K562 (cell line): ENCODE results near the gene EXOSC9.

Experiments
- CBX2 ChIP-seq: fragments of 200-600 bp; sonication (generic); IDR thresholded peaks from one replicate; pipeline ENCODE4 v1.6.1; 2012; ENCODE audit warnings: mild to moderate bottlenecking, low read length, inconsistent platforms; ENCODE audit not compliant: insufficient read depth, poor library complexity, severe bottlenecking
- CBX3 ChIP-seq, 2 experiments: IDR thresholded peaks; 1 replicate in 1 of 2; 2 replicates in 1 of 2; pipeline ENCODE4 v1.6.1; 2012; ENCODE audit warnings: inconsistent platforms in 2 of 2, low read length in 2 of 2, borderline replicate concordance in 1 of 2, control low read depth in 1 of 2
- DNMT1 ChIP-seq: fragments of 450-650 bp; IDR thresholded peaks from 2 replicates; pipeline ENCODE4 v1.6.1; 2016; ENCODE audit warnings: antibody characterized with exemption, mild to moderate bottlenecking
- FOXA3 ChIP-seq, 2 experiments: fragments of 450-650 bp in 1 of 2; sonication (generic) in 1 of 2; formaldehyde crosslinking; IDR thresholded peaks in 1 of 2; conservative IDR thresholded peaks in 1 of 2; 2 replicates each; pipeline versions ENCODE4 v1.4.0 to v1.8.0; 2020 to 2022; ENCODE audit warnings: mild to moderate bottlenecking in 2 of 2, missing genetic modification reagents in 1 of 2
- KDM1A ChIP-seq, 2 experiments: fragments of 450-650 bp; IDR thresholded peaks; 2 replicates each; pipeline ENCODE4 v1.6.1; 2016; ENCODE audit warnings: mild to moderate bottlenecking in 2 of 2
- POLR2A ChIP-seq: fragments of 450-650 bp; conservative IDR thresholded peaks from 2 replicates; pipeline ENCODE4 v1.6.1; 2016
- ZNF143 ChIP-seq: sonication (generic); formaldehyde crosslinking; IDR thresholded peaks from 2 replicates; pipeline ENCODE4 v1.9.0; 2022; ENCODE audit warnings: mild to moderate bottlenecking, missing genetic modification reagents
- ZNF77 ChIP-seq: fragments of 250-450 bp; sonication (Bioruptor Pico); IDR thresholded peaks from 2 replicates; pipeline ENCODE4 v1.5.0; 2020
- TF ChIP-seq, protein P1 (sequence below): fragments of 450-650 bp; formaldehyde crosslinking; IDR thresholded peaks from 2 replicates; pipeline ENCODE4 v1.4.0; 2020; ENCODE audit warnings: mild to moderate bottlenecking, mixed read lengths
- TF ChIP-seq, protein P2 (sequence below), 3 experiments: IDR thresholded peaks in 2 of 3; conservative IDR thresholded peaks in 1 of 3; 2 replicates each; pipeline ENCODE4 v1.5.1; 2011 to 2012; ENCODE audit warnings: low read length in 3 of 3, mild to moderate bottlenecking in 3 of 3, control low read depth in 2 of 3, improper control_type of control experiment in 1 of 3, inconsistent platforms in 1 of 3, low read depth in 1 of 3, mixed read lengths in 1 of 3, moderate library complexity in 1 of 3; ENCODE audit not compliant: insufficient read depth in 2 of 3
- TF ChIP-seq, protein P3 (sequence below): sonication (generic); formaldehyde crosslinking; IDR thresholded peaks from 2 replicates; pipeline ENCODE4 v1.5.0; 2020; ENCODE audit warnings: missing genetic modification reagents
- TF ChIP-seq, protein P4 (sequence below): sonication (generic); formaldehyde crosslinking; IDR thresholded peaks from 2 replicates; pipeline ENCODE4 v1.8.1; 2022; ENCODE audit warnings: missing genetic modification reagents
- TF ChIP-seq, protein P5 (sequence below): IDR thresholded peaks from 2 replicates; pipeline ENCODE4 v1.6.1; 2011; ENCODE audit warnings: borderline replicate concordance, low read depth, mild to moderate bottlenecking, moderate library complexity, low read length; ENCODE audit not compliant: insufficient read depth, poor library complexity, severe bottlenecking

DNA sequence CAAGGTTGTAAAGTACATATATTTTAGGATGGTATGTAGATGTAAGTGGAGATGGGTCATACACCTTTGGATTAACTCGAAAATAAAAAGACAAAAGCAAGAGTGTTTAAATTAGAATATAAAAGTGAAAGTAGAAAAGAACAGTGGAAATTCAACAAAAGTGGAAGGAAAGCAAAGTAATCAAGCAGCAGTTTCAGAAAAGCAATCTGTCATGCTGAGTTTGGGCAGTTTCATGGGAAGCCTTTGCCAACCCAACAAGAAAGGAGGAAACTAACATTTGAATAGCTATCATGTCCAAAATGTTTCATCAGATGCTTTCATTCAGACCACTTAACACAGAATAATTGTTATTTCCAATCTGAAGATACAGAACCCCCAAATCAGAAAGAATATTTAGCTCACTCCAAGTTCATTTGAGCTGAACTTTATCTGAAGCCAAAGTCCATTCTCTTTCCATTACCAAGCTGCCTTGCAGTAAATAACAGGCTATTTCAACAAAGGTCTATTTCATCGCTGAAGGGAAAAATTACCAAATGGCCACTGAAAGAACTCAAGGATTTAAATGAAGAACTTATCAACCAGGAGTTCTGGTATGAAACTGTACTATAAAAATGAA, 1.8 kb upstream of the EXOSC9 start:
- TF ChIP-seq ZNF143 (CRISPR knock-in tag) (no peak), POLR2A (no peak), CBX2 (no peak), KDM1A (IDR thresholded peaks at IDR 0.05) (no peak), ZNF77 (CRISPR knock-in tag) (no peak), FOXA3 (CRISPR knock-in tag; conservative IDR thresholded peaks at IDR 0.05 in 1 of 2, IDR thresholded peaks at IDR 0.05 in 1 of 2) (no peak), CBX3 (IDR thresholded peaks at IDR 0.05; ENCODE audit: borderline replicate concordance in 1 of 2, low read length in 2 of 2) (no peak), DNMT1 (no peak)
- TF ChIP-seq, protein P1, sequence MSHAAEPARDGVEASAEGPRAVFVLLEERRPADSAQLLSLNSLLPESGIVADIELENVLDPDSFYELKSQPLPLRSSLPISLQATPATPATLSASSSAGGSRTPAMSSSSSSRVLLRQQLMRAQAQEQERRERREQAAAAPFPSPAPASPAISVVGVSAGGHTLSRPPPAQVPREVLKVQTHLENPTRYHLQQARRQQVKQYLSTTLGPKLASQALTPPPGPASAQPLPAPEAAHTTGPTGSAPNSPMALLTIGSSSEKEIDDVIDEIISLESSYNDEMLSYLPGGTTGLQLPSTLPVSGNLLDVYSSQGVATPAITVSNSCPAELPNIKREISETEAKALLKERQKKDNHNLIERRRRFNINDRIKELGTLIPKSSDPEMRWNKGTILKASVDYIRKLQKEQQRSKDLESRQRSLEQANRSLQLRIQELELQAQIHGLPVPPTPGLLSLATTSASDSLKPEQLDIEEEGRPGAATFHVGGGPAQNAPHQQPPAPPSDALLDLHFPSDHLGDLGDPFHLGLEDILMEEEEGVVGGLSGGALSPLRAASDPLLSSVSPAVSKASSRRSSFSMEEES: no peak
- TF ChIP-seq, protein P2, sequence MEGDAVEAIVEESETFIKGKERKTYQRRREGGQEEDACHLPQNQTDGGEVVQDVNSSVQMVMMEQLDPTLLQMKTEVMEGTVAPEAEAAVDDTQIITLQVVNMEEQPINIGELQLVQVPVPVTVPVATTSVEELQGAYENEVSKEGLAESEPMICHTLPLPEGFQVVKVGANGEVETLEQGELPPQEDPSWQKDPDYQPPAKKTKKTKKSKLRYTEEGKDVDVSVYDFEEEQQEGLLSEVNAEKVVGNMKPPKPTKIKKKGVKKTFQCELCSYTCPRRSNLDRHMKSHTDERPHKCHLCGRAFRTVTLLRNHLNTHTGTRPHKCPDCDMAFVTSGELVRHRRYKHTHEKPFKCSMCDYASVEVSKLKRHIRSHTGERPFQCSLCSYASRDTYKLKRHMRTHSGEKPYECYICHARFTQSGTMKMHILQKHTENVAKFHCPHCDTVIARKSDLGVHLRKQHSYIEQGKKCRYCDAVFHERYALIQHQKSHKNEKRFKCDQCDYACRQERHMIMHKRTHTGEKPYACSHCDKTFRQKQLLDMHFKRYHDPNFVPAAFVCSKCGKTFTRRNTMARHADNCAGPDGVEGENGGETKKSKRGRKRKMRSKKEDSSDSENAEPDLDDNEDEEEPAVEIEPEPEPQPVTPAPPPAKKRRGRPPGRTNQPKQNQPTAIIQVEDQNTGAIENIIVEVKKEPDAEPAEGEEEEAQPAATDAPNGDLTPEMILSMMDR (IDR thresholded peaks at IDR 0.05 in 2 of 3, conservative IDR thresholded peaks at IDR 0.05 in 1 of 3; ENCODE audit: insufficient read depth in 2 of 3, low read depth in 1 of 3, low read length in 3 of 3): no peak
- TF ChIP-seq, protein P3, sequence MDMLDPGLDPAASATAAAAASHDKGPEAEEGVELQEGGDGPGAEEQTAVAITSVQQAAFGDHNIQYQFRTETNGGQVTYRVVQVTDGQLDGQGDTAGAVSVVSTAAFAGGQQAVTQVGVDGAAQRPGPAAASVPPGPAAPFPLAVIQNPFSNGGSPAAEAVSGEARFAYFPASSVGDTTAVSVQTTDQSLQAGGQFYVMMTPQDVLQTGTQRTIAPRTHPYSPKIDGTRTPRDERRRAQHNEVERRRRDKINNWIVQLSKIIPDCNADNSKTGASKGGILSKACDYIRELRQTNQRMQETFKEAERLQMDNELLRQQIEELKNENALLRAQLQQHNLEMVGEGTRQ (CRISPR knock-in tag): no peak
- TF ChIP-seq, protein P4, sequence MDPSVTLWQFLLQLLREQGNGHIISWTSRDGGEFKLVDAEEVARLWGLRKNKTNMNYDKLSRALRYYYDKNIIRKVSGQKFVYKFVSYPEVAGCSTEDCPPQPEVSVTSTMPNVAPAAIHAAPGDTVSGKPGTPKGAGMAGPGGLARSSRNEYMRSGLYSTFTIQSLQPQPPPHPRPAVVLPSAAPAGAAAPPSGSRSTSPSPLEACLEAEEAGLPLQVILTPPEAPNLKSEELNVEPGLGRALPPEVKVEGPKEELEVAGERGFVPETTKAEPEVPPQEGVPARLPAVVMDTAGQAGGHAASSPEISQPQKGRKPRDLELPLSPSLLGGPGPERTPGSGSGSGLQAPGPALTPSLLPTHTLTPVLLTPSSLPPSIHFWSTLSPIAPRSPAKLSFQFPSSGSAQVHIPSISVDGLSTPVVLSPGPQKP: no peak
- TF ChIP-seq, protein P5, sequence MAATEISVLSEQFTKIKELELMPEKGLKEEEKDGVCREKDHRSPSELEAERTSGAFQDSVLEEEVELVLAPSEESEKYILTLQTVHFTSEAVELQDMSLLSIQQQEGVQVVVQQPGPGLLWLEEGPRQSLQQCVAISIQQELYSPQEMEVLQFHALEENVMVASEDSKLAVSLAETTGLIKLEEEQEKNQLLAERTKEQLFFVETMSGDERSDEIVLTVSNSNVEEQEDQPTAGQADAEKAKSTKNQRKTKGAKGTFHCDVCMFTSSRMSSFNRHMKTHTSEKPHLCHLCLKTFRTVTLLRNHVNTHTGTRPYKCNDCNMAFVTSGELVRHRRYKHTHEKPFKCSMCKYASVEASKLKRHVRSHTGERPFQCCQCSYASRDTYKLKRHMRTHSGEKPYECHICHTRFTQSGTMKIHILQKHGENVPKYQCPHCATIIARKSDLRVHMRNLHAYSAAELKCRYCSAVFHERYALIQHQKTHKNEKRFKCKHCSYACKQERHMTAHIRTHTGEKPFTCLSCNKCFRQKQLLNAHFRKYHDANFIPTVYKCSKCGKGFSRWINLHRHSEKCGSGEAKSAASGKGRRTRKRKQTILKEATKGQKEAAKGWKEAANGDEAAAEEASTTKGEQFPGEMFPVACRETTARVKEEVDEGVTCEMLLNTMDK: no peak
